HG02623 (cell line): ENCODE measurements around the gene TSGA10IP.

ENCODE experiments used
- ATAC-seq: cut with Tn5 transposase; IDR thresholded peaks from one replicate; pipeline ENCODE4 v1.9.1; 2021; ENCODE audit warnings: moderate library complexity; ENCODE audit not compliant: unreplicated experiment

Gene TSGA10IP

DNA sequence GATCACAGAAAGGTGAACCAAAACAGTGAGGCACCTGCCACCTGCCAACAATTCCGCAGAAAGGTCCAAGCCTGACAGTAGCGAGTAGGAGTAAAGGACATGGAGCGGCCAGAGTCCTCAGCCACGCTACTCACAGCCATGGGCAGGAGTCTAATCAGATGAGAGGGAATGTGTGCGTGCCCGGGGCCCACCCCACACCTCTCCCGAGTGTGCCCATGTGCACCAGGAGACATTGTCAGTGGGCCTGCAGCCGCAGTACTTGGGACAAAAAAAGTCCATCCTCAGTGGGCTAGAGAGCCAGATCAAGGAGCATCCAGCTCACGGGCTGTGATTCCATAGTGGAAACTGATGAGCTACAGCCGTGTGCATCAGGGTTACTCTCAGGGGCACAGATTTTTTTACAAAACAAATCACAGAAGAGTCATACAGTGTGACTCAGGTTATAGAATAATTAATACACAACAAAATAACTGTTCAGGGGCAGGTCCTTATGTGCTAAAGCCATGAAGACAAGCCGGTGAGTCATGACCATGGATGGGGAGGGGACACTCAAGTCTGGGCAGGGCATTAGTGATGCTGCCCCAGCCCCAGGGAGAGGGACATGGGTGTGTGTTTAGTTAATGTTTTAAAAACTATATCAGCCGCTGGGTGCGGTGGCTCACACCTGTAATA, 28.3 kb downstream of the TSGA10IP start:
- ATAC-seq, result no peak

DNA sequence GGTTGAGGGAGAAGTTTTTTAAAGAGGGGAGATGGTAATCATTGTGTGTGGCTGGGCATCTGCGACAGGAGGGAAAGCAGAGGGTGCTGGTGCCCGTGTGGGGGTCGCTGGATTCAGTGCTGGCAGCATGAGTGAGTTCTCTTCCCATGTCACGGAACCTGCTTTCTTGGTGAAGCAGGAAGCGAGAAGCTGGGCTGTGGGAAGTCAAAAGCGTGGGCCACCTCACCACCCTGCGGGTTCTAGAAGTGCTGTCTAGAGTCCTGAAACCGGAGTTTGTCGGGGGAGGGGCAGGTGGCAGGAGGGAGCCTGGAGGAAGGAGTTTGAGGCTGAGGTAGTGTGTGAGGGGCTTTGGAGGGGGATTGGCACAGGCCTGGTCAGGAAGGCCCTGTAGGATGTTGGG, 30.5 kb downstream of the TSGA10IP start:
- ATAC-seq, result no peak

DNA sequence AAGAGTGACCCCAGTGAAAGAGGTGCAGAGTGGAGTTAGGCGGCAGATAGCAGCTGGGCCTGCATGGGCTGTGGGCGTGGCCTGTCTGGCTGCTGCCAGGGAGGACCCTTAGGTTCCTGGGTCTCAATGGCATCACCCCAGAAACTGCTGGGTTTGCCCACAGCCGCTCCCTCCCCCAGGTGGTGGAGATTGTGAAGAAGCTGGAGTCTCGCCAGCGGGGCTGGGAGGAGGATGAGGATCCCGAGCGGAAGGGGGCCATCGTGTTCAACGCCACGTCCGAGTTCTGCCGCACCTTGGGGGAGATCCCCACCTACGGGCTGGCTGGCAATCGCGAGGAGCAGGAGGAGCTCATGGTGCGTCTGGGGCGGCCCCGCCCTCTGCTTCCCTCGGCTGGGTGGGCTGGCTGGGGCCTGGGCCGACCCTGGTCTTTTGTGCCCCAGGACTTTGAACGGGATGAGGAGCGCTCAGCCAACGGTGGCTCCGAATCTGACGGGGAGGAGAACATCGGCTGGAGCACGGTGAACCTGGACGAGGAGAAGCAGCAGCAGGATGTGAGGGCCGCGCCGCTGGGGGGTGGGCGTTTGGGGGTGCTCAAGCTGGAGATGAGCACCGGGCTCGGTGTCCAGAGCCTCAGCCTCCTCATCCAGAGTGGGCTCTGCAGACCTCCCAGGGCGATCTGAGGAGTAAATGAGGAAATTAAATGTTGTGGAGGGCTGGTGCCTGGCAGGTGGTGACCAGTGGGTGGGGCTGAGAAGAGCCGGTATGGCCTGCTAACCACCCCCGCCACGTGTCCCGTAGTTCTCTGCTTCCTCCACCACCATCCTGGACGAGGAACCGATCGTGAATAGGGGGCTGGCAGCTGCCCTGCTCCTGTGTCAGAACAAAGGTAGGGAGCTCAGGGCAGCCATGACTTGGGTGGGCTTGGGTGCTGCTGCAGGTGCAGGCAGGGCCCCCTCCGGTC, 31.2 kb downstream of the TSGA10IP start:
- ATAC-seq, result no peak

DNA sequence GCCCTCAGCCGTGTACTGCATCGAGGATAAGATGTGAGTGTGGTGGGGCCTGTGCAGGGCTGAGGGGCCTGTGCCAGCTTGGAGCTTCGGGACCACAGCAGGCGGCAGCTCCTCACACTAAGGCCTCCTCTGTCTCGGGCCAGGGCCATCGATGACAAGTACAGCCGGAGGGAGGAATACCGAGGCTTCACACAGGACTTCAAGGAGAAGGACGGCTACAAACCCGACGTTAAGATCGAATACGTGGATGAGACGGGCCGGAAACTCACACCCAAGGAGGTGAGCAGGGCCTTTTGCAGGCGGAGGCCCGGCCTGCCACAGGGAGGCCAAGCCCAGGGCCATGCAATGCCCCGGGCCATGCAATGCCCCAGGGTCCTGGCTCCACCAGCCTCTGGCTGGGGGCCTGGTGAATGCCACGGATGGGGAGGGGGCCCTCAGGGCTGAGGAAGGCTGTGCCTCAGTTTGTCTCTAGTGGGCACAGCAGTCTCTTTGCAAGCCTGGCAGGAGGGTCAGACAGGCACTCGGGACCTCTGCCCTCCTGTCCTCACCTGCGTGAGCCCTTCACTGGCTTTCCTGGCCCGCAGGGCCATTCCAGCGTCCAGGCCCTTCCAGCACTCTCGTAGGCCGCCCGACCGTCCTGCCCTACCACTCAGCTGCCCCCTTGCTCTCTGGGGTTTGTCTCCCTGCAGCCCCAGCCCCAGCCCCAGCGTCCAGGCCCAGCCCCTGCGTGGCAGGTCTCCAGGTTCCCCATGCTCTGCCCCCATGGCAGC, 32.5 kb downstream of the TSGA10IP start:
- no peak for ATAC-seq

DNA sequence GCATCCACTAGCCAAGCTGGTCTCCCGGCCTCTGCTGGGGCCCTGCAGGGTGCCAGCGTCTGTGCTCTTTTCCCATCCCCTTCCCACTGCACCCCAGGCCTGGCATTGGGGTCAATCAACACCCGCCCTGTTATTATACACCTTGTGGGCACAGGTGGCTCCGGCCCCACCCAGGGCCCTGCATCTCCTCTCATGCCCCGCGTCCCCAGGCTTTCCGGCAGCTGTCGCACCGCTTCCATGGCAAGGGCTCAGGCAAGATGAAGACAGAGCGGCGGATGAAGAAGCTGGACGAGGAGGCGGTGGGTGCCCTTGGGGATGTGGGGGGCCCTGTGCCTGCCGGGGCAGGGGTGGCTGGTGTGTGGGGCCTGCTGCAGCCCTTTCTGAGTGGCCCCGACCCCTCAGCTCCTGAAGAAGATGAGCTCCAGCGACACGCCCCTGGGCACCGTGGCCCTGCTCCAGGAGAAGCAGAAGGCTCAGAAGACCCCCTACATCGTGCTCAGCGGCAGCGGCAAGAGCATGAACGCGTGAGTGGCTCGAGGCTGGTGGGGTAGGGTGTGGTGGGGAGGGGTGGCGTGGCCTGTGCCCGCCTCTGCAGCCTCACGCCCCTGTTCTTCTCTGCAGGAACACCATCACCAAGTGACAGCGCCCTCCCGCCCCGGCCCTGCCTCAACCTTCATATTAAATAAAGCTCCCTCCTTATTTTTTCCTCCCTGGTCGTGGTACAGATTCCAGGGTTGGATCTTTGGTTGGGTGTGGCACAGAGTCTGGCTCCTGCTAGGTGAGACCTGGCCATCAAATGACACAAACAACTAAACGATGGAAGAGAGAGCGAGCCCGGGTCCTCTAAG, 33.3 kb downstream of the TSGA10IP start:
- no peak for ATAC-seq

DNA sequence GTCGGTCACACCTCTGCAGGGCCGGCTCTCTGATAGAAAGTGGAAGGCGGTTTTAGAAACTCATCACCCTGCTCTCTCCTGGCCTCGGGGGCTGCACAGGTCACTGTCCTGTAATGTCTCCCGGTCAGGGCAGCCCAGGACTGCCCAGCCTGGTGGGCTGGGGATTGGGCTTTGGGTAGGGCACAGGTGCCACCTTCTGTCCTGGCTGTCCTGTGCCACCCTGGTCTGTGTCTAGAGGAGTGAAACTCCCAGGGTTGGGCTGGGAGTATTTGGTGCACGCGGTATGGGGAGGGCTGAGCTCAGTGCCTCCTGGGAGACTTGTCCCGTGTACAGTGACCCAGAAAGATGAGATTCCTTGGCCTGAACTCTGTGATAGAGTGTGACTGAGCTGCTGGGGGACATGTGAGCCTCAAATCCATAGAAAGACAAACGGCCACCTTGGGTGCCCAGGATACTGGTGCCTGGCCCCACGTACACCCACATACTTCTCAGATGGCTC, 34.0 kb downstream of the TSGA10IP start:
- no peak for ATAC-seq

DNA sequence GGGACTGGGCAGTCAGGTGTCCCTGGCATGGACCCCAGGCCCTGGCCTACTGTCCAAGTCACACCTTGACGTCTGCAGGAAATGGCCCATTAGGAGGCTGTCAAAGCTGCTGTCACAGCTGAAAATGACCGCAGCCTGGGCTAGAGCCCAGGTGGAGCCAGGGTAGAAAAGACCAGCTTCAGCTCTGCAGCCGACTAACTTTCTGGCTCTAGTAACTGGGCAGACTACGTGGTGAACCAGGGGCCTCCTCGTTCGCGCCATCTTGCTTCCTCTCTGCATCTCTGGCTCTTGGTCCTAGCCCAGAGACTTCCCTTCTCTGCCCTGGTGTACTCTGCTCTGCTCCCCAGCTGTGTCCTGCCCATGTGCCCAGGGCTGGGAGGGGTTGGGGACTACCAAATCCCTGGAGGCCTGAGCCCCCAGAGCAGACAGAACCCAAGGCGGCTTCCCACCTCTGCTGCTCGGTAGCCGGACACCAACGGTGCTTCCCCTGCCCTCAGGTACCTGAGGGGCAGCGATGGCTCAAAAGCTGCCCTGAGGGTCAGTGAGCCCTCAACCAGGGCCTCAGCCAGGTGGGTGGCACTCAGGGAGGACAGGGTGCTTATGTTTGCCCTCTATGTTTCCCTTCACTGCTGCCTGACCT, 35.9 kb downstream of the TSGA10IP start:
- no peak for ATAC-seq

DNA sequence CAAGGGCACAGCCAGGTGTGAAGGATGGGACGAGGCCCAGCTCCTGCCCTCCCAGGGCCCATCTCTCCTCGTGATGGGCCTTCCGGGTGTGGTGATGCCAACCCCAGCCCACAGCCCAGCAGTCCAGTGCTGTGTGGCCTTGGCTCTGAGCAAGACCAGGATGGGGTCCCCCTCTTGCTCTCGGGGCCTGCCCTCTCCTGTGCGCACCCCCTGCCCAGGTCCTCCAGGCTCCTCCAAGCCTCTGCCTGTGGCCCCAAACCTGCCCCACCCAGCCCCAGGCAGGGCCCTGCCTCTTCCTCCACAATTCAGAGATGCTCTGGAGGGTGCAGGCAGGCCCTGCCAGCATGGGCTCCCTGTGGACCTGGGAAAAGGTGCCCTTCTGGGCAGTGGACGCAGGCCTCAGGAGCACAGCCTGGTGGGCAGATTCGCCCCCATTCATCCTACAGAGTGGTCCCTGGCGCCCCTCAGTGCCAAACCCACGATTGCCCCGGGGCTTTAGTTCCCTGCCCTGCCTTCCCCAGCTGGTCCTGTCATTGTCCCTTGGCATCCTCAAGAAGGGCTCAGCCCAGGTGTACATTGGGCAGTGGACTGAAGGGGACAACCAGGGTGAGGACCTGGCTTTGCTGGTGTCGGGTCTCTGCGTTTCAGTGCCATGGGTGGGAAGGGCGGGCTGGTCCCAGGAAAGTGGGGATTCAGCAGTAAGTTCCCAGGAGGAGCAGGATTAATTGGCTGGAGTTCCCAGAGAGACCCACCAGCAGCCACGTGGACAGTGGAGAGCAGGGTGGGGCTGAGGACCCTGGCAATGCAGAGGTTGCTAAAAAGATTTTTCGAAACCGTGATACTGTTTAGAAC, 36.9 kb downstream of the TSGA10IP start:
- ATAC-seq, result no peak

DNA sequence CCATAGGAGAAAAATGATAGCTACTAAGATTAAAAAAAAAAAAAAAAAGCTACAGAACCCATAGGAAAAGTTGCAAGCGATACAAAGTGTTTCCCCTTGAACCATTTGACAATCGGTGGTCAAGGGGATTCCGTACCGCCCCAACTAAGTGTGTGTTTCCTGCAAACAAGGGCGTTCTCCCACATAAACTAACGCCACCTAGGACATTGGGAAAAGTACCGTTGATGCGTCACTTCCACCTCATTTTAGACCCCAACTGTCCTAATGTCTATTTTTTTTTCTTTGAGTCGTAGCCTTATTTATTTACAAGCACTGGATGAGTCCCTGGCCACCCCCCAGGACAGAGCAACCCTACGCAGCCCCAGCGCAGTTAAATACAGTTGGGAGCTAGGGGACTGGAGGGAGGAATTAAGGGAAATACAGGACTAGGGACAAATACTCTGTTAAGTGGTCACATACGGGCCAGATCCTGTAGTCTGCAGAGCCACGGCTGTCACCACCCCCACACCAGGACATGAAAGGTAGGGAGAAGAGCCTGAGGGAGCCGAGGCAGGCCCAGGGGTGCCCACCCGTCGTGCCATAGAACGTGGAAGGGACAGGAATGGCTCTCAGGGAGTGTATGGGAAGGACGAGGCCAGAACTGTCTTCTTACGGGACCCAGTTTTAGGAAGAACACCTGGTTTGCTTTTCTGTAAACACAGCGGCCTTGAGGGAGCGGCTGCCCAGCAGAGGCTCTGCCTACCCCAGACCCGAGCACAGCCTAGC, 37.7 kb downstream of the TSGA10IP start:
- ATAC-seq, result no peak

DNA sequence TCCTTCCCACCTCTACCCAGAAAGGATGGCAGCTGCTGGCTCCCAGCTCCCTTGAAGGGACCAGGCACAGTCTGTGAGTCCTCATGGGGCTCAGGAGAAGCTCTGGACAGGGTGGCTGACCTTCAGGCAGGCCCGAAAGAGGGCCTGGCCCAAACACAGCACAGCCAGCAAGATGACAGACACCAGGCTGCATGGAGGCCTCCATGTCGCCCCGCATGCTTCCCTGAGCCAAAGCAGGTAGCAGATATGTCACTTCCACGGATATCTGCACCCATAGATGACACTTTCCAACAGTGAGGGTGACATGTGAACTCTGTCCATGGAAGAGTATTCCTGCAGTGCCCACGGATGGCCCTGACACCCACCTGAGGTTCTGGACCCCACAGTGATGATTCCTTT, 38.3 kb downstream of the TSGA10IP start:
- no peak for ATAC-seq

DNA sequence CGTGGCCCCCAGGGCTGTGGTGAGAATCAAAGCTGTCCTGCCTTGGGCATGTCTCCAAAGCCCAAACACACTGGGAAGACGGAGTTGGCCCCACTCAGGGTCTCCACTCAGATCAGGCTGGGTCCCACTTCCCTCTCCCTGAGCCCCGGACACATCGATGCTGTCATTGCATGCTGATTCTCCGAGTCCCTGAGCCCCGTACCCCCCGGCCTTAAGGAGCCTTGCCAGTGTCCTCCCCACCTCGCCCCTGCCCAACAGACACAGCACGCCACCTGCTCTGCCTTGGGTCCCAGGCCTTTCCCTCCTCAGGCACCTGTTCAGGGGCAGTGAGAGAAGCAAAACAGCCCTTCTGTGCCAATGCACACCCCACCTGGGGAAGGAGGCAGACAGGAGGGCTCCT, 42.1 kb downstream of the TSGA10IP start:
- no peak for ATAC-seq

DNA sequence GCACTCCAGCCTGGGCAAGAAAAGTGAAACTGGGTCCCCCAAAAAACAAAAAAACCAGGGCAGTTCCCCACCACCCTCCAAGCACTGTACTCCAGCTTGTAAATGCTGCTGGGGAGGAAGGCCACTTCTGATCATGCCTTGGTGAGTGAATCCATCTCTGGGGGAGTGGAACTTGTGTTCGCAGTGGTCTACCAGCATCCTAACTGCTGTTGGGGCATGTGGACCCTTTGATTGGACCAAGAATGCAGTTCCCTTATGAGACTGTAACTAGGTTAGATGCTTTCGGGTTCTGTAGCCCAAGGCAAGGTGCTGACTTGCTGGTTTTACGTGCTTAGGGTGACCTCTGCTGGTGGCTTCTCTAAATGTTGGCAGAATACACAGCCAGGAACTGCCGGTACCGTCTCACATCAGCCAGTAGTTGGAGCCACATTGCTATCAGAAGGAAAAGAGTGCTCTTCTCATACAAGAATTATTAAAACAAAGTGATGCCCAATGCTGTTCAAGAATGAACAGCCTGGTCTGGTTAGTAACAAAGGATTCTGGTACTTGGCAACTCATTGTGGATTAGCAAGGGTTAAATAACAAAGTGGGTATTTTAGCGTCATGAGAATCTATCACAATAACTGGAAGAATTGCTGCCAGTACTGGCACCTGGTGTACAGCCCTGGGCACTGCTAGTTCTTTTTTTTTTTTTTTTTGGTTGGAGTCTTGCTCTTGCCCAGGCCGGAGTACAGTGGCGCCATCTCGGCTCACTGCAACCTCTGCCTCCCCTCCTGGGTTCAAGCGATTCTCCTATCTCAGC, 43.7 kb downstream of the TSGA10IP start:
- peak; percentile 90 for ATAC-seq

DNA sequence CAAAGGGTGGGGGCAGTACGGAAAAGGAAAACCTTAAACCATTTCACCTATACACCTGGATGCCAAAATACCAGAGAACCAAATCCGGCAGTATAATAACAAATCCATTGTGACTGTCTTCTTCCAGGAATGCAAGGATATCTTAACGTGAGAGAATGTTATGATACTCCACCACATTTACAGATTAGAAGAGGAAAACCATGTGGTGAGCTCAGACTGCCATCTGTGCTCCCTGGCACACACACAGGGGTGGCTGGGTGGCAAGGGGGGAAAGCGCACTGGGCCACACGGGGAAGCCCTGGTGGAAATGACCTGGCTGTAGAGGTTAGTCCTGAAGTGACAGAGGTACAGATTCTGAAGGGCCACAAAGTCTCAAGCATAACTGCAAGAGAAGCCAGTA, 46.8 kb downstream of the TSGA10IP start:
- no peak for ATAC-seq

DNA sequence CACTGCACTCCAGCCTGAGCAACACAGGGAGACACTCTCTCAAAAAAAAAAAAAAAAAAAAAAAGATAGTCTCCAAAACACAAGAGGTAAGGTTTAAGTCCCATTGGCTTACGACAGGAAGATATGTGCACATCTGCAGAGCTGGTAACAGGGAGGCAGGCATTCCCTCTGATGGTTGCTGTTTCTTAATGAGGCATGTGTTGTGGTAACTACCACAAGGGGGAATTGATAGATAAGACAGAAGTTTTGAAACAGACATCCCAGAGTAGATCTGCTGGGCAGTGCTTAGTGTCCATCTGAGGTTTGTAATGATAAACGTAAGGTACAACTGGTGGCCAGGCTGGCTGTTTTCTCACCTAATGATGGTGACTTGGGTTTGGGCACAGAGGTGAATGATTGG, 52.0 kb downstream of the TSGA10IP start:
- no peak for ATAC-seq

DNA sequence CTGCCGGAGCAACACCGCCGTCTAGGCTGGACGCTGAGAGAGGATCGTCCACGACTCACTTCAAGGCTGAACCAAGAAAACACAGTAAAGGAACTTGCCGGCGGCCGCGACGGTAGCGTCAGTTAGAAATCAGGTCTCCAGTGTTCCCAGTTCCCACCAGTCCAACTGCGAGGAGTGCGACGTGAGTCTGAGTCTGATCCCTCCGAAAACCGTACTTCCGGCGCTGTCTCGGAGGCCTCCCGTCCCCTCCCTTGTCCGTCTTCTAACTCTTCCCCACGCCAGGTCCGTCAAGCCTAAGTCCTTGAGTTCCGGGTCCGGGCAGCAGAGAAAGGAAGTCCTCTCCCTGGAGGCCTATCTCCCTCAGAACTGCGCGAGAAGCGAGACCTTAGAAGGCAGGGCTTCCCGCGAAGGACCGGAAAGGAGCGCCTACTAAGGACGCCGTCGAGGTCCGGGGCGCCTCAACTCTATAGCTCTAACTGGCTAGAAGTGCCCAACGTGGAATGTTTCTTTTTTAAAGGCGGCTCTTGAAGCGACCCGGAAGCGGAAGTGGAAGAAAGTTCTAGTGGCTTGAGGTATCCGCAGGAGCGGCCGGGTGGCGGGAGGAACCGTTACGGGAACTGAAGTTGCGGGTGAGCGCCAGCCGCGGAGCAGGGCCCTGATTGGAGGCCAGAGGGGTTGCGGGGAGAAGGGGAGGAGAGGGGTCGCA, 56.8 kb downstream of the TSGA10IP start, which contains the start of the genes BANF1 and EIF1AD:
TSS of gene BANF1 (plus strand) at position 562 of the 706 bp plus-strand sequence. CDS start 748 bp downstream, outside the sequence.
TSS of gene EIF1AD (minus strand) at position 216 of the 706 bp plus-strand sequence. CDS start 1,768 bp downstream, outside the sequence.
- peak; percentile 85 for ATAC-seq

DNA sequence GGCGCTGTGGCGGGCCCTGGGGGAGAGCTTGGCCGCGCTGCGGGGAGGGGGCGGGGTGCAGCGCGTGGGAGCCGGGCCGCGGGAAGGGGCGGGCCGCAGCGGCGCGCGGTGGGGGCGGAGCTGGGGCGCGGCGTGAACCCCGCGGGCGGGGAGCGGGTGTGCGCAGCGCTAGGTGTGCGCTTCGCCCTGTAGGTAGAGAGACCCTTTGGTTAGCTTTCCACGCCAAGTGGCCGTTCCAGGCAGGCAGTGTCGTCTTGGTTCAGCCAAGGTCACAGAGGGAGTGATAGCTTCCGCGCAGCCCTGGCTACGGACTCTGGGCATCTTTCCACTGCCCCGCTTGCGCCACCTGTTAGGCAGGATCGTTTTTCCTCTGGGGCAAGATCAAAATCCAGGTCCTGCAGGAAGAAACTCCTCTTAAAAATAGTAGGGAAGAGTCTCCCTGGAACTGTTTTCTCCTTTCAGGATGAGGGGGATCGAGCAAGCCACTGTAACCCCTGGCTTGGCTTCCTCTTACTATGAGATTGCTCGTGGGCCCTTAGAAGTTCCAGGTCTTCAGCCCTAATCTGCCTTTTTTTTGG, 57.5 kb downstream of the TSGA10IP start:
- ATAC-seq, result peak; percentile 42
